ENCODE data around the gene PMVK. TPM values are rescaled to one million over a fixed set of nuclear protein-coding genes. Genes with fewer than 3 reads are reported as not detected.
A peak's percentile ranks its signal among the peaks of the same experiment; 100 is the strongest.

Gene PMVK
- total RNA-seq, 1 experiment from 2014 or later = 26.3 TPM

- WGBS (ENCODE audit: extremely low coverage, insufficient read length, low lambda C conversion rate) = no CpG with 5 or more reads among the region's 93 CpGs
- H3K4me2 ChIP-seq (ENCODE audit: insufficient read depth, insufficient read length, low read length) = peak within 1 kb of the TSS; percentile 76
- no peaks in the 10 kb centered on the region for H3K9me3 ChIP-seq (ENCODE audit: control insufficient read depth, low read depth, low read length)
- no peak within 1 kb of the TSS for H4K5ac ChIP-seq (ENCODE audit: insufficient read length, low read depth, low read length)
- no peak within 1 kb of the TSS for H2BK15ac ChIP-seq (ENCODE audit: low read depth, low read length)
- H2BK12ac ChIP-seq (ENCODE audit: insufficient read length, low read depth, low read length) = no peak within 1 kb of the TSS
- no peaks in the 10 kb centered on the region for H3K9me3 Mint-ChIP-seq
- H3K4me1 Mint-ChIP-seq = peaks cover 41 to 46% of the 10 kb centered on the region in 2 experiments
- no peaks in the 10 kb centered on the region for H3K27me3 ChIP-seq (ENCODE audit: insufficient read depth, low read length)
- no peak within 1 kb of the TSS for H2BK5ac ChIP-seq (ENCODE audit: insufficient read length, low read length)
- no peaks in the 10 kb centered on the region for H4K20me1 ChIP-seq (ENCODE audit: control insufficient read depth, insufficient read depth, insufficient read length)
- no peak within 1 kb of the TSS for H2BK20ac ChIP-seq (ENCODE audit: low read depth, low read length, poor library complexity, severe bottlenecking)
- H3K56ac ChIP-seq (ENCODE audit: insufficient read length, low read depth, low read length) = no peak within 1 kb of the TSS
- no peak within 1 kb of the TSS for H3T11ph ChIP-seq (ENCODE audit: low read length)
- H3K4me3 Mint-ChIP-seq = peak within 1 kb of the TSS; percentile 82 to 99
- peaks cover 2% of the 10 kb centered on the region; the same call in 1 of the 2 replicates for H3K4me1 ChIP-seq (ENCODE audit: insufficient read depth, low read length)
- no peaks in the 10 kb centered on the region for H3K79me1 ChIP-seq (ENCODE audit: insufficient read depth, low read depth, low read length, poor library complexity, severe bottlenecking)
- H3K23me2 ChIP-seq (ENCODE audit: insufficient read length, low read depth, low read length, poor library complexity, severe bottlenecking) = peaks cover 3% of the 10 kb centered on the region
- H3K4ac ChIP-seq (ENCODE audit: low read depth, low read length) = no peak within 1 kb of the TSS
- H3K27ac Mint-ChIP-seq = peak within 1 kb of the TSS; percentile 88 to 95 (median 93)
- peak; percentile 65 for TF ChIP-seq CTCF (conservative IDR thresholded peaks at IDR 0.05)
- H2BK120ac ChIP-seq (ENCODE audit: low read depth, low read length, poor library complexity, severe bottlenecking) = no peak within 1 kb of the TSS
- H3K36me3 Mint-ChIP-seq (ENCODE audit: insufficient read depth in 1 of 3, low read depth in 3 of 3) = peaks cover 29 to 68% (median 57%) of the 10 kb centered on the region in 3 experiments; a peak in 6 of 7 replicates
- peak; percentile 82 for DNase-seq
- no peak within 1 kb of the TSS for H2AFZ ChIP-seq (ENCODE audit: low read length)
- H3K14ac ChIP-seq (ENCODE audit: insufficient read depth, low read length) = peak within 1 kb of the TSS; percentile 98
- no peak within 1 kb of the TSS for H4K8ac ChIP-seq (replicated peaks; ENCODE audit: insufficient read length, low read depth, low read length)
- H3K9ac ChIP-seq (ENCODE audit: extremely low read depth, insufficient read length, low read length) = peak within 1 kb of the TSS; percentile 74
- no peak within 1 kb of the TSS for H2AK5ac ChIP-seq (ENCODE audit: insufficient read length, low read length)
- no peak within 1 kb of the TSS for H3K23ac ChIP-seq (ENCODE audit: insufficient read length, low read depth, low read length)
- H3K27me3 Mint-ChIP-seq (ENCODE audit: low read depth) = no peaks in the 10 kb centered on the region
- no peak within 1 kb of the TSS for H4K91ac ChIP-seq (ENCODE audit: insufficient read length, low read depth, low read length)
- H3K27ac ChIP-seq (ENCODE audit: insufficient read length, low read depth, low read length) = peak within 1 kb of the TSS; percentile 4
- no peaks in the 10 kb centered on the region; the same call in 1 of the 2 replicates for H3K79me2 ChIP-seq (ENCODE audit: insufficient read depth, low read length)
- peak within 1 kb of the TSS; percentile 96 for H3K18ac ChIP-seq (ENCODE audit: insufficient read length, low read depth, low read length)
These were observed 25.0 kb upstream of the PMVK start, which contains the start of gene PYGO2 for GRCh38 chr1:154961207-154962155. PYGO2 (minus strand) TSS chr1:154961782; CDS start chr1:154961576, 206 bp downstream.

Data from H9 (cell line).